Heart left ventricle (tissue), 16 donors: Measurements from ENCODE around the gene BCR. TPM values are rescaled to one million over a fixed set of nuclear protein-coding genes. Genes with fewer than 3 reads are reported as not detected.

ENCODE experiments used
- ATAC-seq, 4 donors: fragments of 200-7000 bp; cut with Tn5 transposase; one replicate each; pipeline ENCODE4 v1.9.1; 2020 to 2022; ENCODE audit warnings: moderate library complexity in 4 of 4, mild to moderate bottlenecking in 3 of 4, moderate number of reproducible peaks in 1 of 4
- DNase-seq, 5 donors: peaks; one replicate each; pipeline ENCODE4 v3.0.0-alpha.2; 2020
- H3K27ac ChIP-seq, 12 donors: fragments of 200-600 bp; sonication (generic) in 4 of 12; one replicate each; pipeline versions ENCODE4 v1.5.0 to v1.8.0; 2016 to 2022; ENCODE audit warnings: mild to moderate bottlenecking in 2 of 12
- H3K27me3 ChIP-seq, 9 donors: fragments of 200-600 bp; sonication (generic) in 2 of 9; one replicate each; pipeline versions ENCODE4 v1.5.1 to v1.8.0; 2016 to 2022; ENCODE audit warnings: mild to moderate bottlenecking in 3 of 9
- H3K36me3 ChIP-seq, 9 donors: fragments of 200-600 bp; sonication (generic) in 2 of 9; one replicate each; pipeline versions ENCODE4 v1.5.0 to v1.8.0; 2018 to 2022; ENCODE audit warnings: mild to moderate bottlenecking in 2 of 9
- H3K4me1 ChIP-seq, 12 donors: fragments of 200-600 bp; sonication (generic) in 4 of 12; one replicate each; pipeline versions ENCODE4 v1.5.0 to v1.8.0; 2016 to 2022; ENCODE audit warnings: mild to moderate bottlenecking in 3 of 12
- H3K4me3 ChIP-seq, 12 donors: fragments of 200-600 bp; sonication (generic) in 4 of 12; one replicate each; pipeline versions ENCODE4 v1.5.0 to v1.8.0; 2017 to 2022; ENCODE audit warnings: mild to moderate bottlenecking in 9 of 12, moderate library complexity in 4 of 12
- H3K9me3 ChIP-seq, 12 donors: fragments of 200-600 bp; sonication (generic) in 4 of 12; one replicate each; pipeline versions ENCODE4 v1.5.0 to v1.8.0; 2016 to 2022; ENCODE audit warnings: mild to moderate bottlenecking in 1 of 12
- POLR2A ChIP-seq, 2 donors: fragments of 450-650 bp; IDR thresholded peaks; one replicate each; pipeline ENCODE4 v1.6.1; 2017; ENCODE audit warnings: antibody characterized with exemption in 2 of 2, mild to moderate bottlenecking in 2 of 2, moderate library complexity in 2 of 2
- WGBS, 4 donors: extraction: QIAGEN DNeasy Blood & Tissue Kit in 2 of 4; methylation state at CpG; one replicate each; pipeline versions ENCODE4 v1.1.5 to v1.1.7; 2013 to 2018; 5-methylcytosine and 5-hydroxymethylcytosine counted together
- intact Hi-C, 10 donors: fragments of 100-400 bp; cut with DNase I; formaldehyde crosslinking; loops; one replicate each; pipeline versions ENCODE4 v1.11.1 to v1.14.2; 2022
- polyA plus RNA-seq, 2 donors: library from polyadenylated mRNA; stranded (reverse); fragments of 200-250 nt; gene quantifications; one replicate each; pipeline ENCODE4 v1.2.3, GENCODE V29; 2013
- total RNA-seq, 9 donors: library from RNA; depleted of rRNA in 2 of 9; stranded (reverse); fragments of >200 nt in 2 of 9; fragmentation: NEBNext Ultra II Directional in 3 of 9; extraction: Animal tissue kit (Norgen Biotek cat#: 25700) in 3 of 9; gene quantifications; one replicate each; pipeline versions ENCODE4 v1.1.0 to v1.2.4, GENCODE V29; 2016 to 2023
- TF ChIP-seq, protein P1 (sequence below), 12 donors: fragments of 200-600 bp; sonication (generic) in 4 of 12; IDR thresholded peaks; one replicate each; pipeline versions ENCODE4 v1.5.0 to v1.8.0; 2018 to 2022; ENCODE audit warnings: antibody characterized with exemption in 12 of 12, mild to moderate bottlenecking in 5 of 12
- donor health status: ischemic (EF 13 %, LVEDD 7.1; RV severe dilation, severe dysfunction).
- donor health status: healthy with polysubstance abuse.
- donor health status: DM: no; HTN: yes; CAD: no.
- donor health status: DM: no; HTN: no; CAD: no.
- donor health status: ischemic (EF 25% LVEDD 6.9; RV normal size, moderate dysfunction).
- donor health status: ischemic (EF 25% LVEDD 5.7; RV mildly dilated, moderate dysfunction).
- donor health status: healthy.
- donor health status: DM: yes; HTN: yes; CAD: no.
- donor health status: ischemic (EF 35%, LVEDD 5.7; RV mildly dilated, moderate dysfunction).
- donor health status: nonischemic (EF 11% LVEDD 7.7; RV severe dilation, severe dysfunction).
- donor health status: DM: yes; HTN: yes; CAD: no.
- donor health status: PGD.
- donor health status: ischemic (EF 29% LVEDD 5.4; RV normal size, mild dysfunction).
- donor health status: nonischemic (EF 23%, LVEDD 6.1; RV moderate dilation, normal function).

BCR gene
- total and polyA plus RNA-seq, 11 donors = 12.6 to 51.1 (median 28.7) TPM

DNA sequence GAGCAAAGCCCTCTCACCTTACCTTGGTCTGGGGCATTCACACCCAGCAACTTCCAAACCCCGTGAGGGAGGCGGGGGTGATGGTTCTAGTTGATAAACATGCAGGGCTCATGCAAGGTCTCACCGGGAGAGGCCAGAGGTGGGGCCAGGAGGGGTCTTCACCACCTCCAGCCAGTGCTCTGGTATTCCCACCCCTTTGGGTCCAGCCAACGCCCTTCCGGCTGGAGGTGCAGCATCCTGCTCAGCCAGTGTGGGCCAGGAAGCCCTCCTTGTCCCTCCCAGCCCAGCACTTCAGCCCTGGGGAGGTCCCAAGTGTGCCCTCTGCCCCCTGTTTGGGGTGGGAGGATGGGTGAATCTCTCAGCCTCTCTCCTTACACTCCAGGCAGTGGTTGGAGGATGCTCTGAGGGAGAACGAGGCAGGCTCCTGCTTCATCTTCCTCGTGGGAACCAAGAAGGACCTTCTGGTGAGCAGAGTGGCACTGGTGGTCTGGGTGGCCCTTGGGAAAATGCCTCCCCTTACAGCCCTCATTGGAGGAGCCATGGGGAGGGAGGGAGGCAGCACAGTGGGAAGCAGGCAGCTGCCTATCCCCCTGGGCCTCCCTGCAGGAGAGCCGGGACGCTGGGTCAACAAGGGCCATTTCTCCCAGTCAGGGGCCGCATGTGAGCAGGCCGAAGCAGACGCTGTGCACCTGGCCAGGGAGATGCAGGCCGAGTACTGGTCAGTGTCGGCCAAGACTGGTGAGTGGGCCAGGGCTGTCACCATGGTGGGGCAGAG lies 21.6 kb upstream of the BCR start:
- TF ChIP-seq, protein P1, sequence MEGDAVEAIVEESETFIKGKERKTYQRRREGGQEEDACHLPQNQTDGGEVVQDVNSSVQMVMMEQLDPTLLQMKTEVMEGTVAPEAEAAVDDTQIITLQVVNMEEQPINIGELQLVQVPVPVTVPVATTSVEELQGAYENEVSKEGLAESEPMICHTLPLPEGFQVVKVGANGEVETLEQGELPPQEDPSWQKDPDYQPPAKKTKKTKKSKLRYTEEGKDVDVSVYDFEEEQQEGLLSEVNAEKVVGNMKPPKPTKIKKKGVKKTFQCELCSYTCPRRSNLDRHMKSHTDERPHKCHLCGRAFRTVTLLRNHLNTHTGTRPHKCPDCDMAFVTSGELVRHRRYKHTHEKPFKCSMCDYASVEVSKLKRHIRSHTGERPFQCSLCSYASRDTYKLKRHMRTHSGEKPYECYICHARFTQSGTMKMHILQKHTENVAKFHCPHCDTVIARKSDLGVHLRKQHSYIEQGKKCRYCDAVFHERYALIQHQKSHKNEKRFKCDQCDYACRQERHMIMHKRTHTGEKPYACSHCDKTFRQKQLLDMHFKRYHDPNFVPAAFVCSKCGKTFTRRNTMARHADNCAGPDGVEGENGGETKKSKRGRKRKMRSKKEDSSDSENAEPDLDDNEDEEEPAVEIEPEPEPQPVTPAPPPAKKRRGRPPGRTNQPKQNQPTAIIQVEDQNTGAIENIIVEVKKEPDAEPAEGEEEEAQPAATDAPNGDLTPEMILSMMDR (IDR thresholded peaks at IDR 0.05) = no peak
- TF ChIP-seq POLR2A (IDR thresholded peaks at IDR 0.05) = no peak
- no peaks in the 10 kb centered on the region for H3K36me3 ChIP-seq
- intact Hi-C loops = no loop called here
- no peaks in the 10 kb centered on the region for H3K4me1 ChIP-seq
- H3K27me3 ChIP-seq = peaks cover 0 to 4% (median 0%) of the 10 kb centered on the region in 9 donors
- no peaks in the 10 kb centered on the region for H3K9me3 ChIP-seq
- ATAC-seq (no peak), DNase-seq (no peak)
- no peak overlapping the region for H3K4me3 ChIP-seq
- H3K27ac ChIP-seq = no peak overlapping the region
- WGBS, 4 donors = 82 to 89% (median 84%) methylated on average over 8 to 14 of the region's 14 CpGs

DNA sequence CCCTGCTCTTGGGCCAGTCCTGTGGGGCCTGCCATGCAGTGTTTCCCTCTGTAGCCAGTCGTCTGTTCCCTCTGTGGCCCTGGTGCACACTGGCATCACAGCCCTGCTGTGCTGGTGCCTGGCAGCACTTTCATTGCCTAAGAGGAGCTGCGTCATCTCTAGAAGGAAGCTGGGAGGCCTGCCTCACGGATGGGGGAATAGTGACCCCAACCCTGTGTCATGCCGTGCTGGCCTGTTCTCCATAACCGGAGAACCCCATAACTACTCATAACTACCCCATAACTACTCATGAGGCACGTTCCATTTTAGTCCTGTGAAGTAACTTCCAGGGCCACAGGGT lies 21.0 kb upstream of the BCR start:
- Histone ChIP-seq H3K27ac (no peak overlapping the region), H3K4me3 (no peak overlapping the region), H3K4me1 (no peaks in the 10 kb centered on the region), H3K27me3 (peaks cover 0 to 4% (median 0%) of the 10 kb centered on the region in 9 donors), H3K36me3 (no peaks in the 10 kb centered on the region), H3K9me3 (no peaks in the 10 kb centered on the region)
- ATAC-seq (no peak), DNase-seq (peak in 1 of 5 donors; percentile 34)
- no peak for TF ChIP-seq POLR2A (IDR thresholded peaks at IDR 0.05)
- TF ChIP-seq, protein P1 (IDR thresholded peaks at IDR 0.05) = no peak
- WGBS, 4 donors = 88 to 93% (median 92%) methylated on average over 6 of the region's 6 CpGs; no CpG with 5 or more reads in 1 of the 4 donors
- intact Hi-C loops = no loop called here

DNA sequence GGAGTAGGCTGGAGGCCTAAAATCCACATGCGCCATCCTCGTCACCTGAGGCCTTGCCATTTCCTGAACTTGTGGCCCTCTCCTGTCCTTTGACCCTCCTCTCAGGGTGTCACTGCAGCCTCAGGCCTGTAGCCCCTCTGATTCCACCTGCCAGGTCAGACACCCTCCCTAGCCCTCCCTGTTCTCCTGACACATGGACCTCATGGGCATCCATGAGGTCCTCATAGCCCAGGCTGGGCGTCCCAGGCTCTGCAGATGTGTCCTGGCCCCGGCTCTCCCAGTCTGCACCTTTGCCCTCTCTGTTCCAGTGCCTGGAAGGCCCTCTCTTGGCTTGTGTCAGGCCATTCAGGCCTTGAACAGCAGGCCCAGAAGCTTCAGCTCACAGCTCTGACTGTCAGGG lies 19.3 kb upstream of the BCR start:
- intact Hi-C loops = no loop called here
- Histone ChIP-seq H3K9me3 (no peaks in the 10 kb centered on the region), H3K27me3 (no peaks in the 10 kb centered on the region), H3K36me3 (no peaks in the 10 kb centered on the region), H3K27ac (no peak overlapping the region), H3K4me3 (no peak overlapping the region), H3K4me1 (no peaks in the 10 kb centered on the region)
- TF ChIP-seq POLR2A (IDR thresholded peaks at IDR 0.05) = no peak
- TF ChIP-seq, protein P1 (IDR thresholded peaks at IDR 0.05) = no peak
- WGBS, 4 donors = 95 to 97% (median 96%) methylated on average over 4 of the region's 4 CpGs
- no peak for ATAC-seq
- DNase-seq = no peak

DNA sequence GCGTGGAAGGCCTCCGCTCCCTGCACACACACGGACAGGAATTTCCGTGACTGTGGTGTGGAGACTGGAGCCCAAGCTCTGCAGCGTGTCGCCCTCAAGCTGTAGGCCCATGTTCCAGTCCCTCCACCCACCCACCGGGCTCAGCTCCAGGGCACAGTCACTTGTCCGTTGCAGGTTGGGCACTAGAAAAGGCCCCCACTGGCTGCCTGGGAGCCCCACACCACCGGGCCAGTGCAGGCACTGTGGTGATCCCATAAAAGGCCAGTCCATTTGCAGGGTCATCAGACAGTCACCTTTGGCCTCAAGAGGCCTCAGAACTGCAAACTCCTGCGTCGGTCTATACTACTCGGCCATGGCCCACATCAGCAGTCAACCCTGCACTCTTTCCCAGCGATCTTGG lies 18.7 kb upstream of the BCR start:
- H3K27ac ChIP-seq = no peak overlapping the region
- H3K4me1 ChIP-seq = no peaks in the 10 kb centered on the region
- DNase-seq (no peak), ATAC-seq (no peak)
- WGBS, 4 donors = 84 to 94% (median 93%) methylated on average over 4 to 13 of the region's 13 CpGs
- no peaks in the 10 kb centered on the region for H3K27me3 ChIP-seq
- TF ChIP-seq, protein P1 (IDR thresholded peaks at IDR 0.05) = no peak
- no peak for TF ChIP-seq POLR2A (IDR thresholded peaks at IDR 0.05)
- intact Hi-C loops = no loop called here
- H3K9me3 ChIP-seq = no peaks in the 10 kb centered on the region
- H3K36me3 ChIP-seq = no peaks in the 10 kb centered on the region
- no peak overlapping the region for H3K4me3 ChIP-seq
